GM21529 (cell line): ENCODE data around the gene LDLRAD4.
A peak's percentile ranks its signal among the peaks of the same experiment; 100 is the strongest.

ENCODE experiments used
- ATAC-seq: cut with Tn5 transposase; IDR thresholded peaks from one replicate; pipeline ENCODE4 v1.9.1; 2021; ENCODE audit not compliant: unreplicated experiment

The LDLRAD4 gene

GRCh38 chr18:13440277-13441248 lies 222.0 kb downstream of the LDLRAD4 start:
- ATAC-seq: no peak

DNA sequence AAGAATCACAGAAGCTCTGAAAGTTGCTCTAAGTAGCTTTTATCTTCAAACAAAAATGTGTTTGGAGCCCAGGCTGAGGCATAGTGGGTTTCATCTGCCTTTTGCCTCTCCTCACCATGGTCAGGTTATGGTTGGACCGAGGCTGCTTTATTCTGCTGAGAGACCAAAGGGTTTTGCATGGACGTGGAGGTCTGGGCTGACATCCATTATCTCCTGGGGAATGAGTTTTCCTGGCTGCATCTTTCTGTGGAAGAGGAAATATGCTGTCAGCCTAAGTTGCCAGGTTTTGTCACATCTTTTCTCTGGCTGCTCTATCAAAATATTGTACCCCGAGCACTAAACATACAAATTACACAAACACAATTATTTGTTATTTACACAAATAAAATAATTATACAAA lies 223.2 kb downstream of the LDLRAD4 start:
- ATAC-seq: no peak

- no peak for ATAC-seq
These were observed 223.9 kb downstream of the LDLRAD4 start for GRCh38 chr18:13442451-13442850.

- no peak for ATAC-seq
These were observed 225.0 kb downstream of the LDLRAD4 start for GRCh38 chr18:13443552-13443951.

DNA sequence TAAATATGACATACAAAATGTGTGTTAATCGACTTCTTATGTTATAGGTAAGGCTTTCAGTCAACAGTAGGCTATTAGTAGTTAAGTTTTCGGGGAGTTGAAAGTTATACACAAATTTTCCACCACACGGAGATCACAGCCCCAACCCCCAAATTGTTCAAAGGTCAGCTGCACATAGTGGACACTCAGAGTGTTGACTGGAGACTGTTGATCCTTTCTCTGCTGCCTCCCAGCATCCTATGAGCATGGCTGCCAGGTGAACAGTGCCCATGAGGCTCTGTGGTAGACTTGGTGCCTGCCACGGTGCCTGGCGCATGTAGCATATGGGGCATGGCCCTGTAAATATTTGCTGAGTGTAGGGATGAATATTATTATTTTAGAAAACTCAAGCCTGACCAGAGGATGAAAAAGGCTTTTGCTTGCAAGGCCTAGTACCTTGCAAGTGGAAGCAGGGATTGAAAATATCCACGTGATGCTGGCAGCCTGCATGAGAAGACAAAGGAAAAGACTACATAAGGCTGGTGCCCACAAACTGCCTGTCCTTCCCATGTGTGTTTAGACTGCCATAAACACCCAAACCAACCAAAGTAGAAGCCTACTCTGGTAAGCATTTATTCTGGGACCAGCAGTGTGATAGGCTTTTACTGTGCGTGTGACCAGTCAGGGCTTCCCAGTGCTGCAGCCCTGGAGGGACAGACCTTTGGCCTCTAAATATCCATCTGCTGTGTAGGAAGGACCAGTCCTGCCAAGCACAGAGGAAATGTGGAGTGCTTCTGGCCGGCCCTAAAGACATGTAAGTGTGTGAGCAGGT lies 226.1 kb downstream of the LDLRAD4 start:
- ATAC-seq: no peak

GRCh38 chr18:13445241-13445897 lies 226.8 kb downstream of the LDLRAD4 start:
- ATAC-seq: no peak

DNA sequence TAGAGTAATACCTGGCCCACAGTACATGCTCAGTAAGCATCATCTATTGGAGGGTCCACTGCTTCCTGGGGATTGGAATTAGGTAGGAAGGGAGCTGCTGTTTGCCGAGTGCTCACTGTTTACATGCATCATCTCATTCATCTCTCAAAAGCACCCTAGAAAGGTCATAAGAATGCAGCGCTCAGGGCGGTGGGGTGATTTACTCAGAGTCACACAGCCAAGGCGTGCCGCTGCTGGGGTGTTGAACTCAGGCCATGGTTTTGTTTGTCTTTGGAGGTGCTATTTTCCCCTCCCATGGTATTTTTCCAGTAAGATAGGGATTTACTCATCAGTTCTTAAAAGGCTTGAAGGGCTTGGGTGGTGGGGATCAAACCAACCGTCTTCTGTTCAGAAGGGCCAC lies 227.5 kb downstream of the LDLRAD4 start:
- ATAC-seq: no peak

GRCh38 chr18:13446610-13447461 lies 228.3 kb downstream of the LDLRAD4 start:
- no peak for ATAC-seq

DNA sequence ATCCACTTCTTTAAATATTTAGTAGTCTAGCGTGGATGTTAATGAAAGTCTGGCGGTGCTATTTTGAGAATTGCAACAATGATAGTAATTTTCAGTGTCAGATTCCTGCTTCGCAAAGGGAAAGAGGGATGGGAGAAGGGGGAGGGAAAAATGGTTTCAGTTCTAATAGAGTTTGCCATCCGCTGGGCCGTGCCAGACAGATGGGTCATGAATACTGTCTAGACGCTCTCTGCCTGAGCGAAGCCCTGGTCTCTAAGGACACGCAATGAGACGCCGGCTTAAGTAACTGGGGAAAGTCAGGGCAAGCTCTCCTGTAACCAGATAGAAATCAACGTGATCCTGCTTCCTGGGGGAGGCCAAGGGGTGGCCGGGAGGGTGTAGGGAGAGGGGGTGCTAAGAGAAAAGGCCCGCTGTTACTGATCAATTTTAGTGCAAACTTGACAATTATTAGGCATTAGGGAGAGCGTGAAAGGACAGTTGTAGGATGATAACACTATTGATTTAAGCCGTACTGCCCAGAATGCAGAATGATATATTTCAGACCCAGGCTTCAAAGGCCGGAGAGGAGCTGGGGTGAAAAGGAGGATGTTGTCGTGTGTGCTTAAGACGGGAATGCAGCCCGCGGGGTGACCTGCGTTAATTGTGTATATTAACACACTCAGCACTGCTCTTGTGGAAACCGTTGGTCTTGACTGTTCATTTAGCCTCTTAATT lies 229.2 kb downstream of the LDLRAD4 start:
- no peak for ATAC-seq

- ATAC-seq: no peak
These were observed 229.8 kb downstream of the LDLRAD4 start for GRCh38 chr18:13448335-13448795.

GRCh38 chr18:13449651-13450050 lies 231.1 kb downstream of the LDLRAD4 start:
- no peak for ATAC-seq

DNA sequence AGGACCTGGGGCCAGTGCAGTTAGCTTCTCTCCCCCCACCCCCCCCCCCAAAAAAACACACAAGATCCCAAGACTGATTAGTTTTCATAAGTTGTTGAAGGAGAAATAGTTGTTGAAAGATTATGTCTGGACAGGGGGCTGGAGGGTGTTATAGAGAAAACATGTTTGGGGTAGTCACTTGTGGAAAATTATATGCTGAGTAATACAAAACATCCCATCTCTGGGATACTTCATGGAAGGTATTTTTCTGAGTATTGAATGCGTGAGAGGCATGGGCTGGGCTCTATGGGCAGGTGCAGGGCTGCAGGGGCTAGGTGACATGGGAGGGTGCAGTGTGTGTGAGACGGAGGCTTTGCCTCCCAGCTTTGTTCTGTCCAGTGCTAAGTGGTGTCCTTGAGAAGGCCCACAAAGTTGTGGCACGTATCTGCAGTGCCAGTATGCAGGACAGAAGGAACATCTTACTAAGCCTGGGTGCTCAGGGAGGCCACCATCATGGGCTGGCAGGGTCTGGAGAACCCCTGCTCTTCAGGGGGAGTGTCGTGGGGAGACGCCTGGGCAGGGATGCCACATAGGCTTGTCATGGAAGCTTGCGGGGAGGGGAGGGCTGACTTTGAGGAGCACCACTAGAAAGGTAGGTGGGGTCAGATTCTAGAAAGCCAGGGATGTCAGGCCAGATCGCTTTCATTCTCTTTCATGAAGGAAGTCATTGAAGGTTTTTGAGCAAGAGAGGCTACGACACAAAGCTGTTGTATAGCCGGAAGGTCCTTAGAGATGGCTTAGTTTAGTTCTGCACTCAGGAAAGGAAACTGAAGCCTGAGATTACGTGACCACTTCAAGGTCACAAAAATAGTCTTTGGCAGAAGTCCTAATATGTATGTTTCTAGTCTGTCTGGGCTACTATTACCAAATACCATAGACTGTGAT lies 232.0 kb downstream of the LDLRAD4 start:
- peak; percentile 76 for ATAC-seq

DNA sequence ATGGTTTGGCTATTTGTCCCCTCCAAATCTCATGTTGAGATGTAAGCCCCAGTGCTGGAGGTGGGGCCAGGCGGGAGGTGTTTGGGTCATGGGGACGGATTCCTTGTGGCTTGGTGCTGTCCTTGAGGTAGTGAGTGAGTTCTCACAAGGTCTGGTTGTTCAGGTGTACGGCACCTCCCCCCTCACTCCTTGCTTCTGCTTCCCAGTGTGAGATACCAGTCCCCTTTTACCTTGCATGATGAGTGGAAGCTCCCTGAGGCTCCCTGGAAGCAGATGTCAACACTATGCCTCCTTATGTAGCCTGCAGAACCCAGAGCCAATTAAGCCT lies 232.6 kb downstream of the LDLRAD4 start:
- ATAC-seq: no peak

- no peak for ATAC-seq
These were observed 233.3 kb downstream of the LDLRAD4 start for GRCh38 chr18:13451661-13452387.

DNA sequence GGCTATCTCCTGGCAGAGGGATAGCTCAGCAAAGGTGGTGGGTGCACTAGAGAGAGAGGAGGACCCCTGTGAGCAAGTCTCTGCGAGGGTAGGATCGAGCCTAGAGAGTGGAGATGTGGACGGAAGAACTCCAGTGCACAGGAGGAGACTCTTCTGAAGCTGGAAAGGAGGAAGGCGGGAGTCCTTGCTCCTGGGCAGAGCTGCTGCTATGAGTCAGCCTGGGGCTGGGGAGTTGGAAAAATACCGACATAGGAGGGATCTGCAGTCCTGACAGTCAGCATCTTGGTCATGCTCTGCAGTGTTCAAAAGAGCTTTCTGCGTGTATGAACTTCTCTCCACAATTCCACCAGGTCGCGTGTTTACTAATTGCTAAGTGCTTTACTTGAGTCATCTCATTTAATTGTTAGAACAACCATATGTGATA lies 233.8 kb downstream of the LDLRAD4 start:
- no peak for ATAC-seq

- no peak for ATAC-seq
These were observed 234.5 kb downstream of the LDLRAD4 start for GRCh38 chr18:13452871-13453680.

GRCh38 chr18:13453714-13454113 lies 235.2 kb downstream of the LDLRAD4 start:
- ATAC-seq: no peak
